ENCODE results near the gene SGCG.
A peak's percentile ranks its signal among the peaks of the same experiment; 100 is the strongest.
"Not testable (repeated sequence)": the region's sequence is repeated elsewhere in the genome, so short reads cannot be mapped to it uniquely, and the experiment has no call there.

Gene SGCG, protein sequence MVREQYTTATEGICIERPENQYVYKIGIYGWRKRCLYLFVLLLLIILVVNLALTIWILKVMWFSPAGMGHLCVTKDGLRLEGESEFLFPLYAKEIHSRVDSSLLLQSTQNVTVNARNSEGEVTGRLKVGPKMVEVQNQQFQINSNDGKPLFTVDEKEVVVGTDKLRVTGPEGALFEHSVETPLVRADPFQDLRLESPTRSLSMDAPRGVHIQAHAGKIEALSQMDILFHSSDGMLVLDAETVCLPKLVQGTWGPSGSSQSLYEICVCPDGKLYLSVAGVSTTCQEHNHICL

DNA sequence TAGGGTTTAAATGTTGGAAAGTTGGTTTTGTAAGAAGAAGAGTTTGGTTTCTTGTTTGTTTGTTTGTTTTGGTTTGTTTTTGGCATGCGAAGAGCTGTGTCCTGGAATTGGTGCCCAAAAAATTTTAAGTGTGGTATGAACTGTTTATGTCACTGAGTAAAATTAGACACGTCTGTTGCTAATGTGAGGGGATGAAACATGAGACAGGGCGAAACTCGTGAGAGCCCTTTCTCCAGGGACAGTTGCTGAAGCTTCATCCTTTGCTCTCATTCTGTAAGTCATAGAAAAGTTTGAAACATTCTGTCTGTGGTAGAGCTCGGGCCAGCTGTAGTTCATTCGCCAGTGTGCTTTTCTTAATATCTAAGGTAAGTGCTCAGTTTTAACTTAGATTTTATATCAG lies at the start of gene SGCG:
TSS of gene SGCG (plus strand) at position 269 of the 400 bp plus-strand sequence. CDS start 22,716 bp downstream, outside the sequence.
- no peak for DNase-seq (ENCODE audit: low read depth)

DNA sequence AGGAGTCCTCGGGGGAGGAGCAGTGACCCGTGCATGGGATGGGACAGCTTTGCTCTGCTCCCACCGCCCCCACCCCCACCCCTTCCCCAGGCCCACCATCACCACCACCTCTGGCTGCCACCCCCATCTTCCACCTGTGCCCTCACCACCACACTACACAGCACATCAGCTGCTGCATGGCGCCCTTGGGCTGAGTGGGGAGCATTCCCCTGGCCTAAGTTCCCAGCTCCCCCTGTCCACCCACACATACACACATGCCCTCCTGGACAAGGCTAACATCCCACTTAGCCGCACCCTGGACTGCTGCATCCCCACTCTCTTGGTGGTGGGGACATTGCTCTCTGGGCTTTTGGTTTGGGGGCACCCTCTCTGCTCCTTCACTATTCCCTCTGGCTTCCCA lies 46.2 kb upstream of the SGCG start:
- no peak for DNase-seq (ENCODE audit: low read depth)

DNA sequence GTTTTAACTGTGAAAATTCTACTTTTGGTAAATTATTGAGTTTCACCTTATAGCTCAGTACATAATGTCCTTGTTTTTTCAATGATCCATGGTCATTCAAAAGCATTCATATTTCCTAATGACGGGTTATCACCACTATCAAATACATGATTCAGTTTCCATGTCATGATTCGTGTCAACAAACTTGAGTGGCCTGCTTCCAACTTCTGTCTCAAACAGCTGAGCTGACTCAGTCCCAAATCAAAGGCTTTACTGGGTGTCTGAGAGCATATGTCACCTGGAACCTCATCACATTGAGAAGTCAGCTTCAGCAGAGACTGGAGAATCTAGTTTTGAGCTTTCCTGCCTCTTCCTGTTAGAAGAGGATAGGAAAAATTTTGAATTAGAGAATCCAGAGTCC lies 40.3 kb upstream of the SGCG start:
- no peak for DNase-seq (ENCODE audit: low read depth)

DNA sequence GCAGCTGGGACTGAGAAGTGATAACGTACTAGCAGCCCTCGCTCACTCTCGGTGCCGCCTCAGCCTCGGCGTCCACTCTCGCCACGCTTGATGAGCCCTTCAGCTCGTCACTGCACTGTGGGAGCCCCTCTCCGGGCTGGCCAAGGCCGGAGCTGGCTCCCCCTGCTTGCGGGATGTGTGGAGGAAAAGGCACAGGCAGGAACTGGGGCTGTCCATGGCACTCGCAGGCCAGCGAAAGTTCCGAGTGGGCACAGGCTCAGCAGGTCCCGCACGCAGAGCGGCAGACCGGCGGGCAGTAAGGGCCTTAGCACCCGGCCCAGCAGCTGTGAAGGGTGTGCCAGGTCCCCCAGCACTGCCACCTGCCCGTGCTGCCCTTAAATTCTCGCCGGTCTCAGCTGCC lies 38.8 kb upstream of the SGCG start:
- DNase-seq (ENCODE audit: low read depth) = no peak

DNA sequence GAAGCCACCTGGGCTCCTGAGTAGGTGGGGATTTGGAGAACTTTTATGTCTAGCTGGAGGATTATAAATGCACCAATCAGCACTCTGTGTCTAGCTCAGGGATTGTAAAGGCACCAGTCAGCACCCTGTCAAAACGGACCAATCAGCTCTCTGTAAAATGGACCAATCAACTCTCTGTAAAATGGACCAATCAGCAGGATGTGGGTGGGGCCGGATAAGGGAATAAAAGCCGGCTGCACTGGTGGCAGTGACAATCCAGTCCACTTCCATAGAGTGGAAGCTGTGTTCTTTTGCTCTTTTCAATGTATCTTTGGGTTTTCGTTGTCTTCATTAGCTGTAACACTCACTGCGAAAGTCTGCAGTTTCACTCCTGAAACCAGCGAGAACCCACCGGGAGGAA lies 38.2 kb upstream of the SGCG start:
- DNase-seq (ENCODE audit: low read depth) = not testable (repeated sequence)

DNA sequence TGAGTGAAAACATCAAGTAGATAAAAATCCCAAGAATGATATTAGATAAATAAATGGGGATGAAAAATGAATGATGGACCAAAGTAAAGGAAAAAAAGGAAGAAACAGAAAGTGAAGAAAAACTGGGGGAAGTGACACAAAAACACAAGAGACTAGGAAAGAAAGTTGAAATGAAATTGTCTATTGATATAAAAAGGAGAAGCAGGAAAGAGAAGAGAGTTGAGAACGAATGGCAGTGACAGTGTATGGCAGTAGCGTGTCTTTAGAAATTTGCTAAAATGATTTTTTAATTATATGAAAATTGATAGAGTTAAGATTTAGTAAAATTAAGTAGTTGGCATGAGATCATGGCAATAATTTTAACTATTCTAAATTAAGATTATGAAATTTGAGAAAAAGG lies 36.3 kb upstream of the SGCG start:
- no peak for DNase-seq (ENCODE audit: low read depth)

DNA sequence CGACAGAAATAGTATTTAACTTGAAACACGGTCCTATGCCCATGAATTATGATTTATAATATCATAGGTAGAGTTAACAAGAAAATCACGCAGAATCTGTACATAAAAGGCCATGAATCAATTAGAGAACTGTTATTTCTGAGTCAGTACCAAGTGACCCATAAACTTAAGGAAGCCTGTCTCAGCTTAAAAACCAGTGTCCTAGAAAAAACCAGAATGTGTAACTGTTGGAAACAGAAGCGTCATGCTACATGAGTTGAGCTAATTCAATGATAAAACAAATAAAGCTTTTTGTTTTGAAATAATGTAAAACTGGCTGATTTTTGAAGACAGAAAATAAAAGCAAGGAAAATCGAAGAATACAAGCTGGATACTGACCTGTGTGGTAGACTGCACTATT lies 34.8 kb upstream of the SGCG start:
- no peak for DNase-seq (ENCODE audit: low read depth)

DNA sequence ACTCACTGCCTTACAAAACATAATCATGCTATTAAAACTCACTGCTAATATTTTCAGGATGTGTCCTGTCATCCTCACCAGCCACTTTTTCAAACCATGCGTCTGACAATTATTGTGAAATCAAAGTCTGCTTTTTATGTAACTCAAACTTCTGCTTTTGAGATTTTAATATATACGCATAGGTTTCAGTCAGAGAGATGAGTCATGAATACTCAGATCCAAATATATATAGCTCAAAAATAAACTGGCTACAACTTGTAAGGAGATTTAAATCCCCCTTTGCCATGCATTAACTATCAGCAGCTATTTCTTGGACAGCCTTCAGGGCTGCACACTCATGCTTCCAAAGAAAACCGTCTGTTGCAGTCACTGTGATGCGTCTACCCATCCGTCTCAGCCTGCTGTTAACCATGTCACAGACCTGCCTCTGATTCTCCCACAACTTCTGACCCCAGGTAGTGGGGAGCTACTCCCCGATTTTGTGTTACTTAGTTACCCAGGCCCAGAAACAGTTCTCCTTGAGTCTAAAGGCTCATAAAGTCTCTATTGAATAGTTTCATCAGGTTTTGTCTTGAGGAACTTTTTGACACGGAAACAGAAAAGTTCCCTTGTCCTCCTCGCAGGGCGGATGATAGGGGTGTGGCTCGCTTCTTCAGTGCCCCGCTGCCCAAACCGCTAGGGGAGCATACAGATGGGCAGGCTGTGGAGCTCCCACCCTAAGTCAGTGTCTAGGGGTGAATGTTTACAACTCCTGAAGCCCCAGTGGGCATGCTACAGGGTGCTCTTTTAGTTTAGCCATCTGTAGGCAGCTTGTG lies 33.8 kb upstream of the SGCG start:
- no peak for DNase-seq (ENCODE audit: low read depth)

DNA sequence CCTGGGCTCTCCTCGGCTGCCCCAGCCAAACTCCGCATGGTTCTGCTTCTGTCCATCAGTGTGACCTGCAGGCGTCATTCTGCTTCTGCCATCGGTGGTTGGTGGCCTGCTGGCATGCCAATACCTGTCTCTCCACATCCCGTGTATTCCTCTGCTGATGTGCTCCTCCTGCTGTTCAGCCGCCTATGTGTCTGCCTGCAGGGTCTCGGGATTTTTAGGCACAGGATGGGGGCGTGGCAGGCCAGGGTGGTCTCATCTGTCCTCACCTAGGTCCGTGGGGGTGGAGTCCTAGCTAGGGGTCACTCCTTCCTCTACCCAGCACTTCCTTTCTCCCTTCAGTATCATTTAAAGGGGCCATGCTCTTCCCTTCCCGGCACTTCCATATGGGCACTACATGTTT lies 33.0 kb upstream of the SGCG start:
- DNase-seq (ENCODE audit: low read depth) = no peak

DNA sequence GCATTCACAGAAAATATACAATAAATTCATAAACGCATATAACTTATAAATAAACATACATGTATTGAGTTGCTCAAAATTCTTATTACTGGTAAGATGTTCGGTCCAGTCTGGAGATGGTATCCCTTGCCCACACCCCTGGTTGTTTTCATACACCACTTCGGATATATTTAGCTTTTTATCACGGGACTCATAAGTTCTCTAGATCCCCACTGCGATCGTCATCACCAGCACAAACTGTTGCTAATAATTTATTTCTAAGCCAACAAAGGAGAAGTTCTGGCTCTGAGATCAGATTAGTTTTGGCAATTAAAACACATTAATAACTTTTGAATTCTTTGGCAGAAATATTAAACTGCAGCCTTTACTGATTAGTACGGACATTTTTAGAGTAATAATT lies 23.0 kb upstream of the SGCG start:
- no peak for DNase-seq (ENCODE audit: low read depth)

DNA sequence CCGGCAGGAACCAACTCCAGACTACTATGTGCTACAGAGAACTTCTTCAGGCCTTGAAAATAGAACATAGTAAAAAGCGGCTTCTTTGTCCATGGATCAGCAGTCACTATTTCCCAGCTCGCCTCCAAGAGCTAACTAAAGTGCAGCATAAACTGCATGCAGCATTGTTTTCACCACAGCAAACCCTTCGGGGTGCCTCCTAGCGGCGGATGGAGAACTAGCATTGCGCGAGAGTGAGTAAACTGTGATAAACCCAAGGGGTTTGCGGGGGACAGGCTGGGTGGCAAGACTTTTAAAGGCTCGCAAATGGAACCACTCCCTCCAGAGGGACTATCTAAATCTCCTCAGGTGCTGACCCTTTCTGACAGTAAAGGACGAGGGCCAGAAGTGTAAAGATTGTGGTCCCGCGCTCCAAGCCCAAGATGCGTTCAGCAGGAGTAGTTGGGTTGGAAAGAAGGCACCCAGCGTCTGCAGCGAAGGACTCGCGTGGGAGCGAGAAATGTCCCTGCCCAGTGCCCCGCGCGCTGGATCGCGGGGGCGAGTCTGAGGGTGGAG lies 21.5 kb upstream of the SGCG start:
- DNase-seq (ENCODE audit: low read depth) = peak; percentile 15

DNA sequence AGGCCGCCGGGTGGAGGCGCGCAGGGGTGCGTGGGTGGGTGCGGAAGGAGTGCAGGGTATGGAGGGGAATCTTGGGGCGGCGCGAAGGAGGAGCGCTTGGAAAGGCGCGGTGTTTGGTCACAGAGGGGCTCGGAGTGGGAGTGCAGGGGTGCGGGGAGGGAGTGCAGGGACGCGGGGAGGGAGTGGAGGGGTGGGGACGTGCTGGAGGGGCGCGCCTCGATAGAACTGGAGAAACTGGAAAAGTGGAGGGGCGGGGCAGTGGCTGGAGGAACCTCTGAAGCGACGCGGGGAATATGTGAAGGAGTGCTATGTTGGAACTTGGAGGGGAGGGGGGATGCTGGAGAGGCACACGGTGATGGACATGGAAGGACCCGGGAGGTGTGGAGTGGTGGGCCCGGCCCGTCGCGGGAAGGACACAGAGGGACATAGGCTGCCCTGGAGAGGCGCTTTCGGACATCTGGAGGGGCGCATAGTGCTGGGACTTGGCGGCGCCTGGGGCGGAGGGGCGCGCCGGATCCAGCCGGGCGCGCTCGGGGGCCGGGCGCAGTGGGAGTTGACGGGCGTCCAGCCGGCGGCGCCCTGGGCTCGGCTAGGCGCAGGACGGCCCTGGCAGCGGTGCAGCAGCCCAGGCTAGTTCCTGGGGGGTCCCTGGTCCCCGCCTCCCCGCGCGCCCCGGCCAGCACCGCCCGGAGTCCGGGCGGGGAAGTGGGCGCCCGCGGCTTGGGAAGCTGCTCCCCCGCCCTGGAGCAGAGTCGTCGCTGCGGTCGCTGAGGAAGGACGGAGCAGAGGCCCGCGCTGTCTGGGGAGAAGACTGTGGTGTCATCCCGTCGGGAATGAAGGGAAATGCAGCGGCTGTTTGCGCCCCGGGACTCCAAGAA lies 20.8 kb upstream of the SGCG start:
- DNase-seq (ENCODE audit: low read depth) = no peak

DNA sequence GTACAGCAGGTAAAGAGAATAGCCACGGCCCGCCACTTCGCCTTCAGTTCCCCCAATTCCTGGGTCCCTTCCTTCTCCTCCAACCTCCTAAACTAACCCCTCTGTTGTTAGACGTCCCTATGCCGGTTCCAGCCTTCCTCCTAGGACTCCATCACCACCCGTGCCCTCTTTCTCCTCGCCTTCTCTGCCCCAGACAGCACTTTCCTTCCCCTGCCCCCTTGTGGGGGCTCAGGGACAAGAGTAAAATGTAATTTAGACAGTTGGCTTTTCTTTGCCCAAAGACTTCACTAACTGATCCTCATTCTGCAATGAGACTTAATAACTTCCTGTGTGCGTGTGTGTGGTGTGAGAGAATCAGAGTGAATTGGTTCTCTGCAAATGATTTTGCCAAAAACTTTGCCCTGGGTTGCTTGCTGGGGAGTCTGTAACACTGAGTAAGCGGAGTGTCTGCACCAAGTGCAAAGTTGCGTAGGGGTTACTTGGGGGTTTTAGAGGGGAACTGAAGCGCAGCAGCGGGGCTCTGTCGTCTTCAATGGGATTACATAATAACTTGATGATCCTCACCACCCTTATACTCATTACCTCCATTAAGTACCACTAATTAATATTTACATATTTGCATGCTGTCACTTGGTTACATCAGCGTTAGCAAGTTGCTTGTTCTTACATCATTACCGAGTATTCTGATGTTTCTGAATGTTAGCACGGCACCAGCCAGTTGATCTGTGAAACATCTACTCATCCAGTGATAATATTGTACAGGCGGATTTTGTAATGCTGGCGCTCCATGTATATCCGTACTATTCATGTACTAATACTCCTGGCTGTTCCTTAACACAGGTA lies 19.9 kb upstream of the SGCG start:
- DNase-seq (ENCODE audit: low read depth) = no peak

DNA sequence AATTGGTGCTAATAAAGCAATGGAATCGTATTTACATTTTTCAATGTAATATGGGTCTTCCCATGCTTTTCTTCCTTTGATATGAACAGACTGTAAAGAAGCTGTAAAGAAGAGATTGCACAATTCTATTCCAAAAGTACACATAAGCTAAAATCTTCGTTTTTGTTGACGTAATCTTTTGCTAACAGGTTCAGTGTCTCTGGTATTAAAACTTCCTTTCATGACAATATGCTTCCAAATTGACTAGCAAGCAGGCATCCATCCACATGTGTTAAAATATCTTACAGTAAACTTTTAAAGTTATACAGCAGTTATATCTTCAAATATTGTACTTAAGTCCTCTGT lies 19.3 kb upstream of the SGCG start:
- no peak for DNase-seq (ENCODE audit: low read depth)

DNA sequence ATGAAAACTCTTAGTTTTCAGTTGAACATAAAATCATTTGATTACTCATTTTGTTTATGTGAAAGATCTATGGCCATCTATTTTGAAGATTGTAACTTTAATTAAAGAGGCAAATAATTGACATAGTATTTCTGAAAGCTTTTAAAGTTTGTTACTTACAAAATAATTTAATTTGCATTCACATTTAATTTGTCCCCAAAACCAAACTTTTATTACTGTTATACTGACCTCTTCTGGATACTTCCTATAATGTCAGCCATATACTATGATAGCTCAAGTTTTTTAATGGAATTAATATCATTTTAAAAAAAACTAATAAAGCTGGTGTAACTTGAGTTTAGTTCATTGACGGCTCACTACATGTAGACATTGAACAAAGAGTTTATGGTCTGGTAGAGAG lies 4.9 kb upstream of the SGCG start:
- DNase-seq (ENCODE audit: low read depth) = no peak

DNA sequence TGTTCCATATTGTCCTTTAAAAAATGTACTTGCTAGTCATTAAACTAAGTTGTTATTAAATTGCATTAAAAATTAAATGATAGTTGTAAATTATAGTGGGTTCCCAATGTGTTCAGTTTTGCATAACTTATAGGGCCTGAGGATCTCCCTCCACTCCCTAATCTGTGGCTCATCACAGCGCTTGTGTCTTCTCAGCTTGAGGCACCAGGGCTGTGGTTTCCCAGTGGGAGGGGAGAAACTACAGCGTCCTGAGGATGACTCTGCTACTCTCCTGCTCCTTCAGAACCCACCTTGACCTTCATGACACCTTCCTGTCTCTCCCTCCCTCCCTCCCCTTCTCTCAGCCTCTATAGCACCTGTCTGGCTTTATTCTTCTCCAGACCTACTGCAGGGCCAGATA lies 1.4 kb downstream of the SGCG start:
- no peak for DNase-seq (ENCODE audit: low read depth)

DNA sequence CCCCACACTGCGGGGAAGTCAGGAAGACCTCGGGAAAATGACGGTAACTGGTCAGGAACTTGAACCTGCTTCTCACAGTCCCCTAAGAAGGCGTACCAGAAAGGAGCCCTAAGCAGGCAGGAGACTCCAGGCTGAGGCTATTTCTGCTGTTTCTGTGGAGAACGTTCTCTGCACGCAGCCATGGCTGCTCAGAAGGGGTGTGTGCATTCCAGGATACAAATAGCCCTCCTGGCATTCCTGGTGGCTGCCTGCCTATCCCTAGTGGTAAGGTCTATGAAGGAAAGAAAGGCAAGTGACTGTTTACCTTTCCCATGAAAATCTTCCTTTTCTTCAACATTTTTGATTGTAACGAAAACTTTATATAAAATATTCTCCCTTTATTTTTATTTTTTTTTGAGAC lies 2.5 kb downstream of the SGCG start:
- no peak for DNase-seq (ENCODE audit: low read depth)

DNA sequence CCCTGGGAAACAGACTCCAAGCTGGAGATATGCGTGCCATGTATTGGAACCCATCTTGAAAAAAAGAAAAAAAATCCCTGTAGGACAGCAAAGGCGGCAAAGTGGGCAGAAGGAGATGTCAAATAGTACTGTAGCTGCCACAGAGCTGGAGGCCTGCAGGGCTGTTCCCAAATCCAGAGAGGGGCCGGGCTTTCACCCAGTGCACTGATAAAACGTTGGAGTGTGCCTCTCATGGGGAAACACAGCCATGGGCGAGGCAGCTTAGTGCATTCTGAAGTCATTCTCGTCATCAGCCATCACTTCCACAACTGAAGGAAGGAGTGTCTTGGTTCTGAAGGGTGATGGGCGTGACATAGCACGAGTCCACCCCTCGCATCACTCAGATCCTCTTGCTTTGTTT lies 4.8 kb downstream of the SGCG start:
- no peak for DNase-seq (ENCODE audit: low read depth)

DNA sequence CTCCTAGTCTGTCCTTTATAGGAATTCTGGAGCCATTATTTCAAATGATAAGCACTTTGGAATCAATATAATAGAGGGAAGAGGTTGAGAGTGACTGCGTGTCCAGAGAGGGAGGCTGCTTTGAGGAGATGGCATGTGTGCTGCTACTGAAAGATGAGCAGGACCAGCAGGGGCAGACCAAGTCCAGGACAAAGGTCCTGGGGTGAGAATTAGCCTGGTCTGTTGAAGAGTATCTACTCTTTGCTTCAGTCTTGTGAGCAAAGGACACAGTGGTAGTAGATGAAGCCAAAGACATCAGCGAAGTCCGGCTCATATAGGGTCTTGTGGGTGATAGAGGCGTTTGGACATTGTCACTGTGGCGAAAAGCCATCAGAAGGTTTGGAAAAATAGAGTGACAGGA lies 21.1 kb downstream of the SGCG start:
- no peak for DNase-seq (ENCODE audit: low read depth)

DNA sequence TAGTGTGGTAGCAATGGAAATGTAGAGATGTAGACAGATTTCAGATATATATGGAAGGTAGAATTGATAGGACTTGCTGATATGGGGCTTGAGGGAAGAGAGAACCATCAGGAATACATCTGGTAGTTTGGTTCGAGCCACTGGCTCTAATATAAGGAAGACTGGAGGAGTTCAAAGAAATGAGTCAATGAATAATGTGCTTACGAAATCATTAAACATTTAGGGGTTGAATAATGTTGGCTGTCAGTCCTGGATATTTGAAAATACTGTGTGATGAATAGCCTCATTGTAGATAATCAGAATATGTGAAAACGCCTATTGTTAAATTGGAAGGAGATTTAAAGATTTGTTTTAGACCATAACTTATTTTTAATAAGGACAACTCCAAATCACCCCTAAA lies 21.6 kb downstream of the SGCG start:
- DNase-seq (ENCODE audit: low read depth) = no peak

DNA sequence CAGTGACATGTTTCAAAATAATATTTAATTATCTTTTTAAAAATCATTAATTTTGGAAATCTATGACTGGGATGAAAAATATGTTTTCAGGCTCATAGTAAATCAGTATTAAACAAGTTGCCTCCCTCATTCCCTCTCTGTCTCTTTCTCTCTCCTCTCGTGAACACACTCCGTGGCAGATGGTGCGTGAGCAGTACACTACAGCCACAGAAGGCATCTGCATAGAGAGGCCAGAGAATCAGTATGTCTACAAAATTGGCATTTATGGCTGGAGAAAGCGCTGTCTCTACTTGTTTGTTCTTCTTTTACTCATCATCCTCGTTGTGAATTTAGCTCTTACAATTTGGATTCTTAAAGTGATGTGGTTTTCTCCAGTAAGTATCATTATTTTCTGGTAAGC lies 22.7 kb downstream of the SGCG start:
- no peak for DNase-seq (ENCODE audit: low read depth)

DNA sequence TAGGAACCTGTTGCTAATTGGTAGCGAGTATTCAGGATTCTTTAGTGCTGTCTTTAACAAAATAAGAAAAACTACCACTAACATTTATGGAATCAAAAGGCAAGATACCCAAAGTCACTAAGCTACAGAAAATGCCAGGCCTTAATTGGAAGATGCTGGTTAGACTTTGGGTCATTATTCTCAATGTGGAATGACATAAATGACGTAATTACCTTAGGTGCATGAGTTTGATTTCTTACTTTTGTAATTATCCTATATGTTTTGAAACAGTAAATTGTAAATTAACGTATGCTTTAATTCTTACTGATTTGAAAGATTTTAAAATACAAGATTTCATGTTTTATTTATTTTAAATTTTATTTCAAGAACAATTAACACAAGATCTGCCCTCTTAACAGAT lies 25.0 kb downstream of the SGCG start:
- DNase-seq (ENCODE audit: low read depth) = no peak

All from non-pigmented ciliary epithelial cell (primary cell).